Heart left ventricle (tissue), 13 donors: ENCODE measurements around the gene LITAFD.

Experiments
- POLR2A ChIP-seq, 2 donors: fragments of 450-650 bp; IDR thresholded peaks; one replicate each; pipeline ENCODE4 v1.6.1; 2017; ENCODE audit warnings: antibody characterized with exemption in 2 of 2, mild to moderate bottlenecking in 2 of 2, moderate library complexity in 2 of 2
- TF ChIP-seq, protein P1 (sequence below), 12 donors: fragments of 200-600 bp; sonication (generic) in 4 of 12; IDR thresholded peaks; one replicate each; pipeline versions ENCODE4 v1.5.0 to v1.8.0; 2018 to 2022; ENCODE audit warnings: antibody characterized with exemption in 12 of 12, mild to moderate bottlenecking in 5 of 12
- donor health status: ischemic (EF 13 %, LVEDD 7.1; RV severe dilation, severe dysfunction).
- donor health status: DM: no; HTN: yes; CAD: no.
- donor health status: DM: no; HTN: no; CAD: no.
- donor health status: ischemic (EF 25% LVEDD 6.9; RV normal size, moderate dysfunction).
- donor health status: ischemic (EF 25% LVEDD 5.7; RV mildly dilated, moderate dysfunction).
- donor health status: ischemic (EF 35%, LVEDD 5.7; RV mildly dilated, moderate dysfunction).
- donor health status: nonischemic (EF 11% LVEDD 7.7; RV severe dilation, severe dysfunction).
- donor health status: DM: yes; HTN: yes; CAD: no.
- donor health status: PGD.
- donor health status: ischemic (EF 29% LVEDD 5.4; RV normal size, mild dysfunction).
- donor health status: nonischemic (EF 23%, LVEDD 6.1; RV moderate dilation, normal function).

GRCh38 chr16:8928467-8928957 lies 46.4 kb downstream of the LITAFD start:
- TF ChIP-seq, protein P1, sequence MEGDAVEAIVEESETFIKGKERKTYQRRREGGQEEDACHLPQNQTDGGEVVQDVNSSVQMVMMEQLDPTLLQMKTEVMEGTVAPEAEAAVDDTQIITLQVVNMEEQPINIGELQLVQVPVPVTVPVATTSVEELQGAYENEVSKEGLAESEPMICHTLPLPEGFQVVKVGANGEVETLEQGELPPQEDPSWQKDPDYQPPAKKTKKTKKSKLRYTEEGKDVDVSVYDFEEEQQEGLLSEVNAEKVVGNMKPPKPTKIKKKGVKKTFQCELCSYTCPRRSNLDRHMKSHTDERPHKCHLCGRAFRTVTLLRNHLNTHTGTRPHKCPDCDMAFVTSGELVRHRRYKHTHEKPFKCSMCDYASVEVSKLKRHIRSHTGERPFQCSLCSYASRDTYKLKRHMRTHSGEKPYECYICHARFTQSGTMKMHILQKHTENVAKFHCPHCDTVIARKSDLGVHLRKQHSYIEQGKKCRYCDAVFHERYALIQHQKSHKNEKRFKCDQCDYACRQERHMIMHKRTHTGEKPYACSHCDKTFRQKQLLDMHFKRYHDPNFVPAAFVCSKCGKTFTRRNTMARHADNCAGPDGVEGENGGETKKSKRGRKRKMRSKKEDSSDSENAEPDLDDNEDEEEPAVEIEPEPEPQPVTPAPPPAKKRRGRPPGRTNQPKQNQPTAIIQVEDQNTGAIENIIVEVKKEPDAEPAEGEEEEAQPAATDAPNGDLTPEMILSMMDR (IDR thresholded peaks at IDR 0.05) = no peak
- no peak for TF ChIP-seq POLR2A (IDR thresholded peaks at IDR 0.05)
